Keratinocyte (primary cell): ENCODE results near the gene TPM3.

Source experiments
- EZH2 ChIP-seq: IDR thresholded peaks from one replicate; pipeline ENCODE4 v1.6.1; 2012; ENCODE audit warnings: inconsistent platforms, mild to moderate bottlenecking, low read length, moderate library complexity
- TF ChIP-seq, protein P1 (sequence below), 3 experiments: IDR thresholded peaks in 1 of 3; conservative IDR thresholded peaks in 1 of 3; optimal IDR thresholded peaks in 1 of 3; 2 replicates in 2 of 3; 3 replicates in 1 of 3; pipeline versions ENCODE3 to v1.5.1; 2011; ENCODE audit warnings: low read length in 3 of 3, mild to moderate bottlenecking in 3 of 3, moderate library complexity in 2 of 3, control low read depth in 1 of 3, inconsistent platforms in 1 of 3; ENCODE audit not compliant: insufficient read depth in 2 of 3; ENCODE audit errors: extremely low read depth in 1 of 3

DNA sequence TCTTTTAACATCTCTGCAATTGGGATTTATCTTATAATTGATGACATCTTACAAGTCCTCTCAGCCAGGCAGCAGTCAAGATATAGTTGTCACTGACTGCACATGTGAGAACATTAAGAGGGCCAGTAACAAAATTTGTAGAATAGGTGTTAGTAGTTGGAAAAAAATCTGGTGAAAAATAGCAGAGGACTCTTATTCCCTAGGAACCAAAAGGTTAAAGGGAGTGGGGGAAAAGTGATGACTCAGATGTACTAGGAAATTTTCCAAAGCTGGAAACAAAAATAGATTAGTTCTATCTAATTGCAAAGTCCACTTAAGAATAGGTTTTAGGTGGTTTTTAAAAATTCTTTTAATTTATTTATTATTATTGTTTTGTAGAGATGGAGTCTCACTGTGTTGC, 40.6 kb downstream of the TPM3 start:
- TF ChIP-seq, protein P1, sequence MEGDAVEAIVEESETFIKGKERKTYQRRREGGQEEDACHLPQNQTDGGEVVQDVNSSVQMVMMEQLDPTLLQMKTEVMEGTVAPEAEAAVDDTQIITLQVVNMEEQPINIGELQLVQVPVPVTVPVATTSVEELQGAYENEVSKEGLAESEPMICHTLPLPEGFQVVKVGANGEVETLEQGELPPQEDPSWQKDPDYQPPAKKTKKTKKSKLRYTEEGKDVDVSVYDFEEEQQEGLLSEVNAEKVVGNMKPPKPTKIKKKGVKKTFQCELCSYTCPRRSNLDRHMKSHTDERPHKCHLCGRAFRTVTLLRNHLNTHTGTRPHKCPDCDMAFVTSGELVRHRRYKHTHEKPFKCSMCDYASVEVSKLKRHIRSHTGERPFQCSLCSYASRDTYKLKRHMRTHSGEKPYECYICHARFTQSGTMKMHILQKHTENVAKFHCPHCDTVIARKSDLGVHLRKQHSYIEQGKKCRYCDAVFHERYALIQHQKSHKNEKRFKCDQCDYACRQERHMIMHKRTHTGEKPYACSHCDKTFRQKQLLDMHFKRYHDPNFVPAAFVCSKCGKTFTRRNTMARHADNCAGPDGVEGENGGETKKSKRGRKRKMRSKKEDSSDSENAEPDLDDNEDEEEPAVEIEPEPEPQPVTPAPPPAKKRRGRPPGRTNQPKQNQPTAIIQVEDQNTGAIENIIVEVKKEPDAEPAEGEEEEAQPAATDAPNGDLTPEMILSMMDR (optimal IDR thresholded peaks at IDR 0.05 in 1 of 3, IDR thresholded peaks at IDR 0.05 in 1 of 3, conservative IDR thresholded peaks at IDR 0.05 in 1 of 3; ENCODE audit: extremely low read depth in 1 of 3, insufficient read depth in 2 of 3, low read length in 3 of 3) = no peak
- no peak for TF ChIP-seq EZH2
